NCI-H2171 treated with DMSO at 0.1 percent for 48 hours (cell line): ENCODE measurements around the gene TIFAB.
"Not testable (repeated sequence)": the region's sequence is repeated elsewhere in the genome, so short reads cannot be mapped to it uniquely, and the experiment has no call there.

Source experiments
- DNase-seq: peaks from one replicate; lab custom pipeline; 2025; lab: John Stamatoyannopoulos, UW

Gene TIFAB, protein sequence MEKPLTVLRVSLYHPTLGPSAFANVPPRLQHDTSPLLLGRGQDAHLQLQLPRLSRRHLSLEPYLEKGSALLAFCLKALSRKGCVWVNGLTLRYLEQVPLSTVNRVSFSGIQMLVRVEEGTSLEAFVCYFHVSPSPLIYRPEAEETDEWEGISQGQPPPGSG

DNA sequence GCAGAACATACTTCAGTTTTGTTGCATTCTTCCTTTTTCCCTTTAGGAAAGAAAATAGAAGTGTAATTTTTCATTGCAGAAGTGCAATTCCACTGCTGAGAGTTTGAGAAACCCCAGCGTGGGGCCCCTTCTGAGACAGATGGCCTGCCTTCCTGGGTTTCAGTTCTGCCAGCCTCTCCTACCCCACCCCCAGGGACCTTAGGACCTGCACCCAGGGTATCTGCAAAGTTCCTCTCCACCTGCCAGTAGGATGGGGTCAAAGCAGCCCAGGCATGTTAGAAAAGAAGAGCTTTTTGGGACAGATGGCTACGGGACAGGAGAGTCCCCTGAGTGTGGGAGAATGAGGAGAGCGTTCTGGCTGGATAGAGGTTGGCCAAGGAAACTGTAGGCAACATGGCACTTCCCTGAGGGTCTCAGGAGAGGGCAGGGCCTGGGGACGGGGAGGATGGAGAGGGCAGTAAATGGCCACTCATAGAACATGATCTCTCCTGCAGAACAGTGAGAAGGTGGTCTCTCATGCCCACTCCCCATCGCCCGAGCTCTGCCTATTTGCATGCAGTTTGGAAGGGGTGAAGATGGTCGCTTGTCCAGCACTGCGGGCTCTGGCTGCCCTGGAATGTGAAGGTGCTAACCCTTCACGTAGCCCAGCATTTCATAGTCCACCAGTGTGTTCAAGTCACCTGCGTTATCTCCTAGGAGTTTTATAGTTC is at the start of gene TIFAB:
TSS of gene TIFAB (minus strand) at position 31 of the 710 bp plus-strand sequence. CDS start 2,412 bp downstream, outside the sequence.
- DNase-seq = peak; percentile 76

DNA sequence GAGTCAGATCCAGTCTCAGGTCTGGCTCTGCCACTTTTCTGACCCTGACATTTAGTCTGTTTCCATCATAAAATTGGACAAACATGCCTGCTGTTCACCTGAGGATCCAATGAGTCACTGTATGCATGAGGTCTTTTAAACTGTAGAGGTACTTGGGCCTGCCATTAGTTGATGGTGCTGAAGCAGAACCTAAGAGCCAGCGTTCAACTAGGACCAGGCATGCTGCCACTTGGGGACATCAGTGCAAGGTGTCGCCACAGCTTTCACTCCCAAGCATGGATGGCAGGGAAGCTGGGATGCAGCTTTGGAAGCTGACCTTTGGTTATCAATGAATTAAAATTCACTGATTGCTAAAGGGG is 46.5 kb upstream of the TIFAB start:
- no peak for DNase-seq

DNA sequence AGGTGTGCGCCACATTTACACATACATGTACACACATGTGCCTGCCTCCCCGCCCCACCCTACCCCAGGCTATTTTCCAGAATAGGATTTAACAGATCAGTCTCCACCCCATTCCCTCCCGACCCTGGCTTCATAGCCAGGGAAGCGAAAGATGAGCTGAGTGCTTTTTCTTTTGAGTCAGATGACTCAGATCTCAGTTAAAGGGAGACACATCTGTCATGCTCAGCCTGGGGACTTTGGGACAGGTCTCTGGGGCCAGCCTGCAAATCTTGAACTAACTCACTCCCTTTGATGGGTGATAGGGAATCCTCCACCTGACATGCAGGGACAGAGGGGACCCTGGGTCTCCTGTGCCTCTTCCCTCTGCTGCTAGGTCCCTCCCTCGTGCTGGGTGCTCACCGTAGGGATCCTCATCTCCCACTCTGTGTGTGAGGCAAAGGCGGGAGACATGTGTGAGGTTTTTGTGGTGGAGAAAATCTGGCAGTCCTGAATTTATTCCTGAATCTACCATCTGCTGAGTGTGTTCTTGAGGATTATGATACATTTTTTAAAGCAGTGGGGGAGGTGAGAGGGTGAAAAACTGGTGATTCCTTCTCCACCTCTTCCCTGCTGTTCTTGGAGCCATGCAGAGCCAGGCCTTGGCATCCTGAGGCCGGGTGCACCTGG is 46.0 kb upstream of the TIFAB start:
- peak; percentile 94 for DNase-seq

DNA sequence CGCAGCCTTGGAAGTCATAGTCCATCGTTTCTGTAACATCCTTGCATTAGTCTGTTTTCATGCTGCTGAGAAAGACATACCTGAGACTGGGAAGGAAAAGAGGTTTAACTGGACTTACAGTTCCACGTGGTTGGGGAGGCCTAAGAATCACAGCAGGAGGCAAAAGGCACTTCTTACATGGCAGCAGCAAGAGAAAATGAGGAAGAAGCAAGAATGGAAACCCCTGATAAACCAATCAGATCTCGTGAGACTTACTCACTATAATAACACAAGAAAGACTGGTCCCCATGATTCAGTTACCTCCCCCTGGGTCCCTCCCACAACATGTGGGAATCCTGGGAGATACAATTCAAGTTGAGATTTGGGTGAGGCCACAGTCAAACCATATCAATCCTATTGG is 43.4 kb upstream of the TIFAB start:
- DNase-seq = not testable (repeated sequence)

DNA sequence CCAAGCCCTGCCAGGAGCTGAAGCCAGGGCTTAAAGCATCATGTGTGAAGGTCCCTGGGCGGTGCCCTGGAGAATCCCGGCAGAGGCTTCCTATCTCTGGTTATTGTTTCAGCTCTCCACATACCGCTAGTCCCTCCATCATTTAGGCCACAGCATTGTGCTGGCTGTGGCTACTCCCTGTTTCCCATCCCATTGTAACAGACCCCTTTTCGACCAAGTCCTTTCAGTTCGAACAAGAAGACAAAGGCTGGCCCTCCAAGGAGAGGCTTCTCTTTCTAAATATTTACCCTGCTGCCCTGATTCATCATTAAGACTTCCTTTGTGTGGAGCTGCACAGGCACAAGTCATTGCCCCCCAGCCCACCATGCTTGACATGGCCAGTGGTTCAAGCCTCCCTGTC is 42.0 kb upstream of the TIFAB start:
- no peak for DNase-seq

DNA sequence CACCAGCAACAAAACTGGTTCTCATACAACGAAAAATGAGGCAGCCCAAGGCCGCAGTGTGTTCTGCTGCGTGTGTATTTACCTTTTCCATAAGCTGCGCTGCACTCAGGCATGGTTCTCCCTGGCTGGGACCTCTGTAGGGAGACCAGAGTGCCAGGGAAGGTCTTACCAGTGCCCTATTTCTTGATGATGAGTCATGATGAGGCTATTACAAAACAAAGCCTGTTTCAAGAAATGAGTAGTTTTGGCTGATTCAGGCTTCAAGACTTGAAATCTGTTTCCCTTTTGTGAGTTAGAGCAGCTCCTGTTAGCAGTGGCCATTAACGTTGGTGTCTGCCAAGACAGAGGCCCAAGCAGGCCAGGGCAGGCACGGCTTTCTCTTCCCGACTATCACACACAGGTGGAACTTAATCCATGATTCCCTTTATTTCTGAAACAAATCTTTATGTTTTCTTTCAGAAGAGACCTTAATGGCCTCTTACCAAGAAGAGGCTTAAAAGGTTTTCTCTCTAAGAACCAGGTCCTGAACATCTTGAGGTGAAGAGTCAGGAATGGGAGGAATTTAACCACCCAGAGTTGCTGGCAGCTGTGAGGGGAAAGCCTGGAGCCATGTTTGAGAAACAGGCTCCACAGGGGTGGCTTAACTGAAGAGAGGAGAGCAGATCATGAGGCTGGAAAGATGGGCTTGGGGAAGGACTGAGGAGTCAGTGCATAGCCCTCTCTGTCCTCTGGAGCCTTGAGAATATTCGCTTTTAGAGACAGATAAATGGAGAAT is 41.4 kb upstream of the TIFAB start:
- DNase-seq = no peak

DNA sequence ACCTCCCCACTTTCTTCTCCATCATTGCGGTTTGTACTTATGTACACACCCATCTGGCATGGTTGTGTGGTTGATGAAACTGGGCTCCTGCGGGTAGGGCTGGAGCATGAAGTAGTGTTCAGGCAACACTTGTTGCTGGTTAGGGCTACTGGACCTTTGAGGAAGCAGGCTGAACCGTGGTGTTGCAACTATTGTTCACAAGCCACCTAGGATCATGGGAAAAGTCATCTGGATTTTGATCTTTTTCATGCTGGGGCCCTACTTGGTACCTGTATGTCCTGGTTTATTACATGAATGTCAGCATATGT is 40.1 kb upstream of the TIFAB start:
- no peak for DNase-seq

DNA sequence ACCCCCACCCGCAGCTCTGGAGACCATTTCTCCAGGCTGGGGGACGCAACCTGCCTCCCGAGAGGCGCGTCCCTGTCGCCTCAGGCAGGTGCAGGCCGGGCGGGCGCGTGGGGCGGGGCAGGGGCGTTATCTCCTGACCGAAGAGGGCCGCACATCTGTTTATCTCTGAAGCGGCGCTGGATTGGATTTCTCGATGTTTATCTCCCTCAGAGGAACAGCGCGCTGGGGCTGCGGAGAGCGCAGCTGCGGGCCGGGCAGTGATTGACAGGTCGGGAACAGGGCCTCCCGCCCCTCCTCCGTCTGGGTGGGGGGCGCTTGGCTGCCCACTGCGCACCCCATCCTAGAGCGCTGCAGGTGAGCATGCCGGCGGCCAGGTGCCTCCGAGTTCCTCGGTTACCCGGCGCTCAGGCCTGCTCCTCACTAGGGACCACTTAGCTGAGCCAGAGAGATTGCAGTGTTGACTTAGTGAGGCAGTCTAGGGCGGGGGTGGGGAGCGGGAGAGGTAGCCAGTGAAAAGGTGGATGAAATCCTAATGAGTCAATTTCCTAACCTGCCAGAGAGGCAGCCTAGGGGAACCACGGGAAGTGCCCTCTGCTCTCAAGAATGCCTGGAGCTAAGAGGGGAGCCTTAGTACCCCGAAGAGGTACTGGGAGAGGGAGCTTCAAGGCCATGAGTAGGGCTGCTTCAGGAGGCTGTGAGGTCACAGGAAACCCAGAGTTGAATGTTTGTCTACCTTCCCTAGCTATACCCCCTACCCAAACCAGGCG is 39.6 kb upstream of the TIFAB start:
- DNase-seq = peak; percentile 89

DNA sequence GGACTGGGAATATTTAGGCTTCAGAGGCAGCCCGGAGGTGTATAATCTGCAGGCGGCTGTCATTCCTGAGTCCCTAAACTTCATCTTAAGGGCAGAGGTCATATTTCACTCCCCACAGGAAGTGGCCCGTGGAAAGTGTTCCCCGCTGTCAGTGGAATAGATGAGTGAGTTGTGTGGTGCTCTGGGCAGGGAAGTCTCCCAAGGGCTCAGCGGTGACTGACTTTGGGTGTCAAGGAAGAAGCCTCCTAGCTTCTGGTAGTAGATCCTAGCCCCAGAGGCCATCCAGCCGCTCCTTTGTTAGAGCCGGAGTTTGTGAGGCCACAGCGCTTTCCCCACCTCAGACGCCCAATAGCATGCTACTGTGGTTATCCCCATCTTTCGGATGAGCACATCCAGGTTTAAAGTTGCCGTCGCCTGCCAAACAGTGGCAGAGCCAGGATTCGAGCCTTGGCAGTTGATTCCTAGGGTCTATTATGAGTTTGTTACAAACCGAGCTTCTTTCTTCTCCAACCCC is 38.9 kb upstream of the TIFAB start:
- DNase-seq = no peak

DNA sequence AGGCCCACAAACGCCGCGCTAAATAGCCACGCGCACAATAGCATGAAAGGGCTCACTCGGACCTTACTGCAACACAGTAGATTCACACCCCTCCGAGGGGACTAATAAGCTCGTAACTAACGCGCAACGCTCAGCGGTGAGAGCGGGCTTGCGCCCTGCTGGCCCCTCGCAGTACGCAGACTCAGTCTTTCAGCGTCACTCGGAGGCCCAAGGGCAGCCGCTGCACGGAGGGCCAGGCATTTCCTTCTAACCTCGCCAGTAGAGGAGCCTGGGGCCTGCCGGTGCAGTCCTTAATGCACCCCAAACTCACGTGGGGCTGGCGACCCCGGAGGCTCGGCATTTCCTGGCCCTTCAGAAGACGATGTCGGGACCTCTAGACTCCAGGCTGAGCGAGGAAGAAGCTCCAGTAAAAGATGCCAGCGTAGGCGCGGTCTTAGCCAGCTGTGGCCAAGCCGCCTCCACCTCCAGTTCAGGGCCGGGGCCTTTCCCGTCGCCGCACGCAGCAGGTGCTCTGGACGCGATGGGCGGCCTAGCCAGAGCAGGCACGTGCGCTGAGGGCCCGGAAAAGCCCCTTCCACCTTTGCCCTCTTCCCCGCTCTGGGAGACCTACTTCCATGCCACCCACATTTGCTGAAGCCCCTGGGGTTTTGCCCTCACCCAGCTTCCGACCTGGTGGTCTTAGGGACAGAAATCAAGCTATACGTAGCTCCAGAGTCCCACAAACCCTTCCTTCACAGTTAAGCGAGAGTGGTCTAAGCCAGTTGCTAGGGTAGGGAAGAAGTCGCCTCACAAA is 38.3 kb upstream of the TIFAB start:
- DNase-seq = no peak

DNA sequence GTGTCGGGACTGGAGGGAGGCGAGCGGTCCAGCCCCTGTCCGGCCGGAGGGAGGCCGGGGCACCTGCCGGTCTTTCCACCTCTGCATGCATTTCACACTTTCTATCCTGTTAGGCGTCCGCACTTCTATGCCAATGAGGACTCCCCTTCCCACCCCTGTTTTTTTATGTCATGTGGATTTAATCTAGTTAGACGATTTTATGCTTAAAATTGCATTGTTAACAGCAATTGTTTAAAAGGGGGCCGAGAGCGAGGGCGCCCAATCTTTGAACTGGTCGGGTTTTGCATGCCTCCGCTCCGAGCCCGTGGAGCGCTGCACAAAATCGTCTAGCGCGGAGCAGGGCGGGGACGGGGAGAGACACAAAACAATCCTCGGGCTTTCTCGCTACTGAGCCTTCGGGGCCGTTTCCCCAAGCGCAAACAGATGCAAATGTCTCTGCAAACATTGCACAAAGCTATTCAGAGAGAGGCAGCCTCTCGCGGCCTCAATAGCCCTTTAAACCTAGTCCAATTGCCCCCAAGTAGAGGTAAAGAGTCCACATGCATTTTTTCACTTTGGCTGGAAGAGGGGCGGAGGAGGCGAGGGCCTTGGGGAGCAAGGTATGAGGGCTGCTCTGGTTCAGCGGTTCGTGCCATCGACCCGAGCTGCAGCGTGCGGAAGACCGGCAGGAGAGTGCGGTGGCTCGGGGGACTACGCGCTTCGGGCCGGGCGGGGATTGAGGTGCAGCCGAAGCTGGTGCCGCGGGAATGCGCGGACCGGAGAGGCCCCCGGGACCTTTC is 37.5 kb upstream of the TIFAB start:
- no peak for DNase-seq

DNA sequence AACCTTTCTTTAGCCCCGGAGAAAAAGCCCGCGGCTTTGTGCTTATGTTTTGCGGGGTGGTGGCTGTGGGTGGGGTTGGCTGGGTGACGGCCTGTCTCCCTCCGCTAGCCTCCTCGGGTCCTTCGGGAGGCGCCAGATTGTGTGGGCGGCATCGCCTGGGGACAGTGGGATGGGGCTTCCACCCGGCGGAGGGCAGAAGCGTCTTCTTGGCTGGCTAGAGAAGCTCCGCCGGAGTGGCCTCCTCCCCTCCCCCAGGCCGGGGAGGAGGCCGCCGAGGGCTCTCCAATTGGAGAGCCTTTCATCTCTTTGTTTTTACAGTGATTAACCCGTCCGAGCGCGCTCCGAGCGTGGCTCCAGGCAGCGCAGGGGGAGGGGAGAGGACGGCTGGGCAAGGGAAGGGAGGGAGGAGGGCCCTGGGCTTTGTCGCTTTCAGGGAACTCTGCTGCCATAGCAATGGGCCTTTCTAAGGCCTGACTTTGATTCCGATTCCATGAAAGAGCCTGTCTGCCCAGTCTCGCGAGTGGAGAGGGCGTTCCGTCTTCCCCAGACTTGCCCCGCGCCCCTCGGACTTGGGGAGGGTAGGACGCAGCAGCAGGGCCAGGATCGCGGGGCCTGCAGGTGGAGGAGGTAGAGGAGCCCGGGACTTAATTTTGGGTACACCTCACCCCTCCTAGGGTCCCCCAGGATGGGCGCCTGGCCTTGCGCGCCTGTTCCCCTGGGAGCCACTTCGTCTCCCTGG is 36.7 kb upstream of the TIFAB start:
- peak; percentile 89 for DNase-seq

DNA sequence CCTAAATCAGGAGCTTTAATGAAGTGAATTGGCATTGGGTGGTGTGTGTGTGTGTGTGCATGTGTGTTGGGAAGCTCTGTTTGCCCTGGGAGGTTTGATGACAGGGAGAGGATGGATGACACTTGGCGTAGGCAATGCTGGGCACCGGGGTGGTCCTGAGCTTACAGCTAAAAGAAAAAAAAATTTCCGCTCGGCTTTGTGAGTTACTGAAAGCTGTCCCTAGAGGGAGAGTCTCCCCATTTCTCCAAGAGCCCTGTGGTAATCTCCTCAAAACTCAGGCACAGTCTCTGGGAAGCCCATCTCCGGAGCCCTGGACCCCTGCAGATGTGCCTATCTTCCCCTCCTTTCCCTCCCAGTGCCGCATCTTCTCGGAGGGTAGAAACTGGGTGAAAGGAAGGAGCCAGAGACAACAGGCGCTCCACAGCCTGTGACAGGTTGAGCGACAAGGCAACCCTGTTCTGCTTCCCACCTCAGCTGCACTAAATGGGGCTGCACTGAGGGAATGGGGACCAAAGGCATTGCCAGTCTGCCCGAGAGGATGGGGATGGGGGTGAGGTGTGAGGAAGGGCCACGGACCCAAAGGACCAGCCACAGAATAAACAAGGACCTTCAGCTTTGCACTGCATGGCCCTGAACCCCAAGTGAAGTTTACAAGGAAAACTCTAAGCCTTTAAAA is 35.8 kb upstream of the TIFAB start:
- peak; percentile 56 for DNase-seq

DNA sequence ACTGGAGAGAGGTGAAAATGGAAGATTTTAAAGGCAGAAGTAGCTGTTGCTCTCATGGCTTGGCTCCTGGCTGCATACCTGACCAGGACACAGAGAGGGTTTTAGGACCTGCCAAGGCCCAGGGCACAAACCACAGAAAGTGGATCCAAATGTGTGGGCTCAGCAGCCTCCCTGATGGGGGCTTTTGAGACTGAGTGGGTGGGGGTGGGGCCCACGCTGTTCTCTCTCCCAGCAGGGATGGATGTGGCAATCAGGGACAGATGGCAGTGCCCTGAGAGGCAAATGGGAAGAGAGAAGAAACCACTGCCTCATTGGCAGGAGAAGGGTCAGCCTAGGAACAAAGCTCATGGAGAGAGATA is 34.9 kb upstream of the TIFAB start:
- DNase-seq = peak; percentile 39

DNA sequence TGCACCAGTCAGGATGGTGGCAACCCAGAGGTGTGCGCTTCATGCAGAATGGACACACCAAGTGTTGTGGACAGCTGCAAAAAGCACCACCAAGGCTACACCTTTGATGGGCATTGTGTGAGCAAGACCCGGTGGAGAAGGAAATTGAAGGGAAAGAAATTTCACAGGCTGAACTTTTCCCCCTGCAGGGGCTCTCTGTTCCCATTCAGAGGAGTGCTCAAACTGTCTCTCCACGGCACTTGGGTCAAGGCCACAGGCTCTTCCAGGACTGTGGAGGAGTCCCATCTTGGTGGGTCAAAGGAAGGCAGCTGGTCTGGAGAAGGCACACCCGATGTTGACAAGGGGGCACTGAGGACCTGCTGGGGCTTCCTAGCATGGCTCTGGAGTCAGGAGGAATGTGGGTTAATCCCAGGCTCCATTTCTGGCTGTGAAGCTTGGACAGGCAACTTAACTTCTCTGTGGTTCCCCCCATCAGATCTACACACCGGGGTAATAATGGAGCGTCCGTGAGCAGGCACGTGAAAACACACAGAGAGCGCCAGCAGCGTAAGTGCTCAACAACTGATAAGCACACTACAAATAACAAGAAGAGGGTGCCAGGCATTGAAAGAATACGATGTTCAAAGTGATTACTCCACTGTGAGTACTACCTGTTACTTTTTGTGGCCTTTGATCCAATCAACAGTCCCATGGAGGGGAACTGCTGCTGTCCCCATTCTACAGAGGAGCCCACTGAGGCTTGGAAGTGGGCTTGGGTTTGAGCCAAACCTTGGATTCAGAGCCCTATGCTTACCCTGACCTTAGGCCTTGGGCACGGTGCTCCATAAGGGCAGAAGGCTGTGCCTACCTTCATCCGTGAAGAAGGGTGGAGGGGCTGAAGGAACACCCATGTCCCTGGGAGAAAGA is 34.2 kb upstream of the TIFAB start:
- DNase-seq = no peak

DNA sequence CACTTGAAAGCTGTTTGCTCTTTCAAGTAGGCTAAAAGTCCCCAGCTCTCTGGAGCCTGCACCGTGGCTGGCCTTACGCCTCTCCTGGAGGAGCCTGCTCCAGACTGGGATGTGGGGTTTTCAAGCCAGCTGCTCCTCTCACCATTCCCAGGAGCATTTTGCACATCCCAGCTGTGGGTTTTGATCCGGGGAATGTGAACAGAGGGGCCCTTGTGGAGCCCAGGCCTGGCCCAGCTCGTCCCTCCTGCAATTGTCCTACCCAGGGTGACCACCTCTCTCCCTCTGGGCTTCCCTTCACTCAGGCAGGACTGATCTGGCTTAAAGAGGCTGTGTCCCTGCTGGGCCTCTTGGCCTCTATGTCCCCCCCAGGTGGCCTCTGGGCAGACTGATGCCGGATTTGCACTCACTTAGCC is 32.5 kb upstream of the TIFAB start:
- no peak for DNase-seq

DNA sequence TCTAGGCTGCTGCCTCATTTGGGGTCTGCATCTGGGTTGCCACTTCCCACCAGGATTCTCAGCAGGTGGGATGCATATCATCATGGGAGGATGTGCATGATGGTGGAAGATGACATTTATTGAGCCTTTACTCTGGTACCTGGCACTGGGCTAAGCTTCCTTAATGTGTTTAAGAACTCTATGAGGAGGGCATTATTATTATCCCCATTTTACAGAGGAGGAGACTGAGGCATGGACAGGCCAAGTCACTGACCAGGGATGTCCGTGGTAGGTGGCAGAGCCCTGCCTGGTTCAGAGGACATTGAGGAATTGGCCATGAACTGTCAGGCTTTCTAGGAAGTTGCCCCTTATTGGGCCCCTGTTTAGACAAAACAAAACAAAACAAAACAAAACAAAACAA is 31.1 kb upstream of the TIFAB start:
- DNase-seq = no peak

DNA sequence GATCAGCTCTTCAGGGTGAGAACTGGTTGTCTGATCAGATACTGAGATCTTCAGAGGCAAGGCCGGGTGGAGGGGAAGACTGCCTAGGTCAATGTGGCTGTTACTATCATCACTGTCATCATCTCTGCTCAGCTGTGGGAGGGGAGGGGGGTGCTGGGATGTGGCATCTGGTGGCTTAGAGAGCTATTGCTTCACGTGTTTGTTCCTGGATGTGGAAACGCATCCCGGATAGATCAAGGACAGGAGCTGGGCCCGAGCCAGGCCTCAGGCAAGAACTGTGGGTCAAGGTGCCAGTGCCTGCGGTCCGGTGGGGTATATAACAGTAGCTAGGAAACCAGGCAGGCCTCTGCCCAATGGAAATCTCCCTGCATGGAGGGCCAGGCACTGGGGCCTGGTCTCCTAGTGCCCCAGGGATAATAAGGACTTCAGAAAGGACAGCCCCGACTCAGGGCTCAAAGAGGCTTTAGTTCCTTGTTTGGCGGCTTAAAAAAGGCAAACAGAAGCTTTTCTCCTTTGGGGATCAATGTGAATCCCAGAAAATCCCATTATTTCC is 30.3 kb upstream of the TIFAB start:
- no peak for DNase-seq
